PC-3 (cell line): ENCODE results near the gene CDH10.

Experiments used
- CTCF ChIP-seq: fragments of 300-600 bp; sonication (generic); conservative IDR thresholded peaks from 2 replicates; pipeline ENCODE4 v1.5.1; 2017; ENCODE audit warnings: antibody characterized with exemption, low read depth, mild to moderate bottlenecking, low read length
- EZH2 ChIP-seq: fragments of 300-600 bp; sonication (generic); IDR thresholded peaks from one replicate; pipeline ENCODE4 v1.6.1; 2017; ENCODE audit warnings: antibody characterized with exemption, mild to moderate bottlenecking, low read length; ENCODE audit not compliant: unreplicated experiment
- EZH2phosphoT487 ChIP-seq: fragments of 300-600 bp; sonication (generic); IDR thresholded peaks from 2 replicates; pipeline ENCODE4 v1.6.1; 2018; ENCODE audit warnings: mild to moderate bottlenecking, antibody characterized with exemption, low read length, borderline replicate concordance

GRCh38 chr5:24623624-24624023 lies 21.2 kb downstream of the CDH10 start:
- TF ChIP-seq CTCF (no peak), EZH2 (no peak), EZH2phosphoT487 (no peak)
